ENCODE measurements around the gene LIAS.
"Not testable (repeated sequence)": the region's sequence is repeated elsewhere in the genome, so short reads cannot be mapped to it uniquely, and the experiment has no call there.

Gene LIAS

GRCh38 chr4:39453738-39454137 lies 5.1 kb upstream of the LIAS start:
- DNase-seq, result no peak

- no peak for DNase-seq
Measured at GRCh38 chr4:39455486-39455885, 3.4 kb upstream of the LIAS start.

- DNase-seq, result no peak
Measured at GRCh38 chr4:39456946-39457763, 1.7 kb upstream of the LIAS start.

GRCh38 chr4:39458161-39458504 lies 723 bp upstream of the LIAS start:
- DNase-seq, result not testable (repeated sequence)

- peak; percentile 52 for DNase-seq
Measured at GRCh38 chr4:39464886-39465501, 6.1 kb downstream of the LIAS start.

GRCh38 chr4:39466747-39467146 lies 7.9 kb downstream of the LIAS start:
- no peak for DNase-seq

GRCh38 chr4:39467464-39467863 lies 8.6 kb downstream of the LIAS start:
- no peak for DNase-seq

GRCh38 chr4:39469429-39470077 lies 10.7 kb downstream of the LIAS start:
- DNase-seq, result peak; percentile 47

- no peak for DNase-seq
Measured at GRCh38 chr4:39470402-39470801, 11.5 kb downstream of the LIAS start.

- no peak for DNase-seq
Measured at GRCh38 chr4:39472396-39472795, 13.5 kb downstream of the LIAS start.

GRCh38 chr4:39476187-39476895 lies 17.5 kb downstream of the LIAS start:
- DNase-seq, result no peak

- DNase-seq, result no peak
Measured at GRCh38 chr4:39480251-39480650, 21.4 kb downstream of the LIAS start.

- no peak for DNase-seq
Measured at GRCh38 chr4:39480902-39481695, 22.2 kb downstream of the LIAS start.

GRCh38 chr4:39484582-39485272 lies 25.9 kb downstream of the LIAS start:
- DNase-seq, result no peak

GRCh38 chr4:39486221-39486804 lies 27.5 kb downstream of the LIAS start:
- DNase-seq, result no peak

GRCh38 chr4:39490322-39490721 lies 31.5 kb downstream of the LIAS start:
- DNase-seq, result no peak

GRCh38 chr4:39494354-39494753 lies 35.5 kb downstream of the LIAS start:
- no peak for DNase-seq

GRCh38 chr4:39495446-39496213 lies 36.8 kb downstream of the LIAS start:
- DNase-seq, result no peak

- DNase-seq, result no peak
Measured at GRCh38 chr4:39497909-39498726, 39.3 kb downstream of the LIAS start.

GRCh38 chr4:39498727-39499020 lies 39.8 kb downstream of the LIAS start:
- no peak for DNase-seq

Measured in NCI-H226 (cell line).